AG04449 (cell line): ENCODE results near the gene RPUSD1.

Experiments
- CTCF ChIA-PET: fragments of 350-600 bp; formaldehyde crosslinking; extraction: SDS; loops from one replicate; lab custom pipeline; 2021; ENCODE audit warnings: antibody characterized with exemption; lab: Yijun Ruan, JAX
- POLR2A ChIA-PET: fragments of 400-600, 350-600 bp; formaldehyde crosslinking; extraction: SDS; loops from one replicate; lab custom pipeline; 2020; ENCODE audit warnings: antibody characterized with exemption, inconsistent platforms; lab: Yijun Ruan, JAX
- DNase-seq: peaks from one replicate; pipeline ENCODE4 v3.0.0-alpha.2; 2010; ENCODE audit warnings: low read depth, low spot score
- H3K4me3 ChIP-seq: 2 replicates; pipeline ENCODE4 v1.5.1; 2011; ENCODE audit warnings: low read depth, mild to moderate bottlenecking, control low read depth, low read length
- TF ChIP-seq, protein P1 (sequence below): IDR thresholded peaks from one replicate; pipeline ENCODE4 v1.5.1; 2011; ENCODE audit warnings: mild to moderate bottlenecking, moderate library complexity, low read length, control low read depth, inconsistent platforms; ENCODE audit not compliant: insufficient read depth; ENCODE audit errors: missing control alignments

Gene RPUSD1

DNA sequence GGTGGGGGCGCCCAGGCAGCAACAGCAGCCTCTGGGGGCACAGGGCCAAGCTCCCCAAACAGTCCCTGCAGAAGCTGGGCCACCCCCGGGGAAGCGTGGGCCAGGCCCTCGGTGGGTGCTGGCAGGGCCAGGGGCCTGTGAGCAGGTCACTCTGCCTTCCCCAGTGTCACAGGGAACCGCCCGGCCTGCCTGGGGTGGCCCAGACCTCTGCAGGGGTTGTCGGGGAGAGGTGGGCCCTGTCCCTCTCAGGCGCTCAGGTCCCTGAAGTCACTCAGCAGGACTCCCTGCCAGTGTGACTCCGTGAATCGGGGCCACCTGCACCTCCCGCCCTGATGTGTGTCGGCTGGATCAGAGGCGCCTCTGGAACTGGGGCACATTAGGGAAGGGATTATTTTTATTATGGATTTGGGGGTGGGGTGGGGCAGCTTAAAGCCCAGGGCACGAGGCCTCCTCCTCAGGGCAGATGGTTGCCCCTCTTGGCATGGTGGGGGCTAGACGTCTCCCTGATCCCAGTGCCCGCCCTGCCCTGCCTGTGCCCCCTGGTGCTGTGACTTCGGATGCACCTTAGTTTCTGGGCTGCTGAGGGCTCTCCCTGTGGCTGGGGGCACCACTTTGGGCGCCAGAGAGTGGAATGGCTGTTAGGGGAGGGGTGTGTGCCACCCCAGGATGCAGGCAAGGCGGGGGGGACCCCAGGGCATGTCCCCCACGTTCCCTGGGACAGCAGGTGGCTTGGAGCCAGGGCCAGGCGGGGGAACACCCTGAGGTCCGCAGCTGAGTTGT, 13.6 kb upstream of the RPUSD1 start:
- no peak overlapping the region for H3K4me3 ChIP-seq
- ChIA-PET CTCF (interaction anchor here (1.5 kb wide), 1 partner anchor 90 kb away, joined by 4 read pairs; no protein-coding TSS in a partner anchor), POLR2A (no interaction called here)
- DNase-seq, result no peak
- TF ChIP-seq, protein P1, sequence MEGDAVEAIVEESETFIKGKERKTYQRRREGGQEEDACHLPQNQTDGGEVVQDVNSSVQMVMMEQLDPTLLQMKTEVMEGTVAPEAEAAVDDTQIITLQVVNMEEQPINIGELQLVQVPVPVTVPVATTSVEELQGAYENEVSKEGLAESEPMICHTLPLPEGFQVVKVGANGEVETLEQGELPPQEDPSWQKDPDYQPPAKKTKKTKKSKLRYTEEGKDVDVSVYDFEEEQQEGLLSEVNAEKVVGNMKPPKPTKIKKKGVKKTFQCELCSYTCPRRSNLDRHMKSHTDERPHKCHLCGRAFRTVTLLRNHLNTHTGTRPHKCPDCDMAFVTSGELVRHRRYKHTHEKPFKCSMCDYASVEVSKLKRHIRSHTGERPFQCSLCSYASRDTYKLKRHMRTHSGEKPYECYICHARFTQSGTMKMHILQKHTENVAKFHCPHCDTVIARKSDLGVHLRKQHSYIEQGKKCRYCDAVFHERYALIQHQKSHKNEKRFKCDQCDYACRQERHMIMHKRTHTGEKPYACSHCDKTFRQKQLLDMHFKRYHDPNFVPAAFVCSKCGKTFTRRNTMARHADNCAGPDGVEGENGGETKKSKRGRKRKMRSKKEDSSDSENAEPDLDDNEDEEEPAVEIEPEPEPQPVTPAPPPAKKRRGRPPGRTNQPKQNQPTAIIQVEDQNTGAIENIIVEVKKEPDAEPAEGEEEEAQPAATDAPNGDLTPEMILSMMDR, result no peak

DNA sequence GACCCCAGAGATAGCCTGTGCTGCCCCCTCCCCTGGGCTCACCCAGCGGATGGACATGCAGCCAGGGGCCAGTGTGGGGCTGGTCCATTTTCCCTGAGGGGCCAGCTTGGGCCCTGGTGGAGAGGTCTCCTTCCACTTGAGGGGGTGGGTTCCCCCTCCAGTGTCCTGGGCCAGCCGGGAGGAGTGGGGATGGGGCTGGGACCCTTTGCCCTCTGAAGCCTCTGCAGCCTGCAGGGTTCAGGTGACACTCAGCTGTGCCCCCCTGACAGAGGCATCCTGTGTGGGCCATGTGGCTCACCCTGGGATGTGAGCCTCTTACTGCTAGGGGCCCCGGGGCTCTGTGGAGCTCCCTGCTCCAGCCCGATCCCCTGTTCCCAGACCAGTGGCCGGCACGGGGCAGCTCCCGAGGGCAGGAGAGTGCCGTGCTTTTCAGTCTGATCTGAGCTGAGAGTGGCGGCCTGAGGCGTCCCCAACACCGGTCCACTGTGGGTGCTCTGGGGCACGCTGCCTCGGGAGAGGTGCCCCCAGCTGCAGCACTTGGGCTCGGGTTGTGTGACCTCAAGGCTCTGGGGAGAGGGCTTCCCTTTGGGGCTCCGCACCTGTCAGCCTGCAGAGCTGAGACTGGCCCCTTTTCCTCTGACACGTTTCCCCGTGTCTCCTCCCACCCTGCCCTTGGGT, 12.8 kb upstream of the RPUSD1 start:
- CTCF ChIA-PET, result interaction anchor here (1.5 kb wide), 1 partner anchor 89 kb away, joined by 4 read pairs; no protein-coding TSS in a partner anchor
- no peak overlapping the region for H3K4me3 ChIP-seq

DNA sequence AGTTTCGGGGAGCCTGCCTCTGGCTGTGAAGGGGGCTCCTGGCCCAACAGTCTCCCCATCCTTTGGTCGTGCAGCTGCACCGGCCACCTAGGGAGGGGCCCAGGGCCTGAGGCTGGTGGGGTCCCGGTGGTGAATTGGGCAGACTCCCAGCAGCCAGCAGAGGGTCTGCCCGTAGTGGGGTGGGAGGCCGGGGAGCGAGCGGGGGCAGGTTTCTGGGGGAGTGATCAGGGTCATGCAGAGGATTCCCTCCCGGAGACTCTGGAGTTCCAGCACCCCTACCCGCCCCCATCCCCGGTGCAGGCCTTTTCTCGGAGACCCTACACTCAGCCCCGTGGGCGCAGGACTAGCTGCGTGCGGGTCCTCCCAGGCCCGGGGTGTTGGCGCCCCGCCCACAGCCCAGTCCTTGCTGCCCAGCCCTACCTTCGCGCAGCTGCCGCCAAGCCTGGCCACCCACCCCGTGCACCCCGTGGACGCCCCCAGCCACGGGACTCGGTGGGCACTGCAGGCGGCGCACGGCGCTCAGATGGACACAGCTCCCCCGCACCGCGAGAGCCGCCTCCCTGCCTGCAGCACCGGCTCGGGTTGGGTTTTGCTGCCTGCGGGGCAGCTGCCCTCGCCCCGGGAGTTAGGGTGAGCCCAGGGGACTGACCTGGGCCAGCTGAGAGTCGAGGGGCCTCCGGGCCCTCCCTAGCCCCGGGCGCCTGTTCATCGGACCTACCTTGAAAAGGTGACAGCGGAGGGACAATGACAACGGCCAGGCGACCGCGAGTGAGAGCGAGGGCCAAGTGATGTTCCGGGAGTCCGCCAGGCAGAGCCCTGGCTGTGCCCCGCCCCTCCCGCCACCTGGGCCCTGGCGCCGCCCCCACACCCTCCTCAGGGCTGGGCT, 12.0 kb upstream of the RPUSD1 start, which contains the start of gene GNG13:
GNG13 (minus strand) TSS at position 787 of the 886 bp plus-strand sequence. CDS start 1,657 bp downstream, outside the sequence.
- no peak within 1 kb of the TSS for H3K4me3 ChIP-seq
- ChIA-PET CTCF (no interaction called here), POLR2A (no interaction called here)
- TF ChIP-seq, protein P1, result no peak
- no peak for DNase-seq

More for the DNA sequence above, 12.8 kb upstream of the RPUSD1 start:
- TF ChIP-seq, protein P1, result no peak
- DNase-seq, result no peak
- POLR2A ChIA-PET, result no interaction called here

GRCh38 chr16:799111-799947, 11.1 kb upstream of the RPUSD1 start:
- no peak for DNase-seq
- H3K4me3 ChIP-seq, result no peak overlapping the region
- CTCF ChIA-PET, result no interaction called here
- TF ChIP-seq, protein P1, result no peak
- POLR2A ChIA-PET, result no interaction called here

DNA sequence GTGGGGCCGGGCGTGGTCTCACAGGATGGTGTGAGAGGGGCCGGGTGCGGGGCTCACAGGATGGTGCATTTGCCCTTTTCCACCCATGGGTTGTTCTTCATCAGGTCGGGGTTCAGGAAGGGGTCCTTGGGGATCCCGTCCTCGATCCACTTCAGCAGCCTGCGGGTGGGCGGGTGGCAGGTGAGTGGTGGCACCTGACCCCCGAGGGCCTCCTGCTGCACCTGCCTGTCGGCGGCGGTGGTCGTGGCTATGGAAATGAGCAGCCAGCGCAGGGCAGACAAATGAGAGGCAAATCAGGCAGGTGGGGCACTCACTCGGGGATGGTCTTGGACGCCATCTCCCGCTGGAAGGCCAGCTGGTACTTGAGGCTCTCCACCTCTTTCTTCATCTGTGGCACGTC, 10.5 kb upstream of the RPUSD1 start:
- CTCF ChIA-PET, result no interaction called here

More for the DNA sequence above, 10.5 kb upstream of the RPUSD1 start:
- DNase-seq, result no peak
- POLR2A ChIA-PET, result no interaction called here
- TF ChIP-seq, protein P1, result no peak
- H3K4me3 ChIP-seq, result no peak overlapping the region
